IPS-20b (cell line): ENCODE measurements around the gene BCL2L13.

Experiments
- H3K27ac ChIP-seq: one replicate; pipeline ENCODE4 v1.5.1; 2013; ENCODE audit warnings: low read length
- H3K27me3 ChIP-seq: 2 replicates; pipeline ENCODE4 v1.6.1; 2013; ENCODE audit warnings: mild to moderate bottlenecking, low read length, inconsistent platforms; ENCODE audit not compliant: insufficient read depth
- H3K36me3 ChIP-seq: 2 replicates; pipeline ENCODE4 v1.6.1; 2013; ENCODE audit warnings: low read depth, mild to moderate bottlenecking, inconsistent platforms, low read length, moderate library complexity; ENCODE audit not compliant: insufficient read depth
- H3K4me1 ChIP-seq: 2 replicates; pipeline ENCODE4 v1.6.1; 2013; ENCODE audit warnings: mild to moderate bottlenecking, control low read depth, inconsistent platforms, low read length, moderate library complexity; ENCODE audit not compliant: insufficient read depth
- H3K4me3 ChIP-seq: 2 replicates; pipeline ENCODE4 v1.5.1; 2013; ENCODE audit warnings: mild to moderate bottlenecking, low read length, inconsistent platforms
- H3K9ac ChIP-seq: 2 replicates; pipeline ENCODE4 v1.6.1; 2013; ENCODE audit warnings: low read depth, mild to moderate bottlenecking, inconsistent platforms, low read length, moderate library complexity
- H3K9me3 ChIP-seq: 2 replicates; pipeline ENCODE4 v1.6.1; 2013; ENCODE audit warnings: mild to moderate bottlenecking, low read depth, low read length, inconsistent platforms; ENCODE audit not compliant: insufficient read depth

Gene BCL2L13

GRCh38 chr22:17734187-17734586 lies 95.6 kb downstream of the BCL2L13 start:
- H3K27ac ChIP-seq = no peak overlapping the region
- peaks cover 71% of the 10 kb centered on the region for H3K36me3 ChIP-seq
- H3K27me3 ChIP-seq = no peaks in the 10 kb centered on the region
- H3K4me3 ChIP-seq = no peak overlapping the region
- H3K9ac ChIP-seq = no peak overlapping the region
- no peaks in the 10 kb centered on the region for H3K4me1 ChIP-seq
- H3K9me3 ChIP-seq = no peaks in the 10 kb centered on the region

GRCh38 chr22:17738386-17739128 lies 100.0 kb downstream of the BCL2L13 start:
- H3K9ac ChIP-seq = no peak overlapping the region
- no peaks in the 10 kb centered on the region for H3K4me1 ChIP-seq
- H3K27ac ChIP-seq = no peak overlapping the region
- no peak overlapping the region for H3K4me3 ChIP-seq
- H3K9me3 ChIP-seq = no peaks in the 10 kb centered on the region
- H3K36me3 ChIP-seq = peaks cover 45% of the 10 kb centered on the region; the same call in 1 of the 2 replicates
- no peaks in the 10 kb centered on the region for H3K27me3 ChIP-seq

- H3K4me3 ChIP-seq = no peak overlapping the region
- no peak overlapping the region for H3K9ac ChIP-seq
- no peak overlapping the region for H3K27ac ChIP-seq
- H3K27me3 ChIP-seq = no peaks in the 10 kb centered on the region
- peaks cover 37% of the 10 kb centered on the region; the same call in 1 of the 2 replicates for H3K36me3 ChIP-seq
- H3K4me1 ChIP-seq = no peaks in the 10 kb centered on the region
- no peaks in the 10 kb centered on the region for H3K9me3 ChIP-seq
These were observed 100.8 kb downstream of the BCL2L13 start for GRCh38 chr22:17739196-17739975.

GRCh38 chr22:17741866-17742526 lies 103.4 kb downstream of the BCL2L13 start:
- H3K4me3 ChIP-seq = no peak overlapping the region
- H3K27ac ChIP-seq = no peak overlapping the region
- no peaks in the 10 kb centered on the region for H3K4me1 ChIP-seq
- H3K36me3 ChIP-seq = peaks cover 20% of the 10 kb centered on the region; the same call in 1 of the 2 replicates
- H3K9ac ChIP-seq = no peak overlapping the region
- no peaks in the 10 kb centered on the region for H3K9me3 ChIP-seq
- no peaks in the 10 kb centered on the region for H3K27me3 ChIP-seq

DNA sequence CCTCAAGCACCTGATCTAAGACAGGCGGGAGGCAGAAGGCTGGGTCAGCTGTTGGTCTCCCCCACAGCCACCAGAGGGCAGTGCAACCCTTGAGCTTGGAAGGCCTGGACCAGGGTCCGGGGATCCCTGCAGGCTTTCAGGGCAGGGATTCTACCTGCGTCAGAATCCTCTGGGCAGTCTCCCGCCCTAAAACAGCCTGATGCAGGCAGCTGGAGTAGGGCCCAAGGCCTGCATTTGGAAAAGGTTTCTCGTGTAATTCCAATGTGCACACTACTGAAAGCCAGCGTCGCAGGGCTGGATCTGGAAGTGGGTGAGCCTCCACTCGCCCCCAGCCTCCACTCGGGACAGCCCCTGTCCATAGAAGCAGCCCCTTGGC lies 104.0 kb downstream of the BCL2L13 start:
- Histone ChIP-seq H3K36me3 (peaks cover 15% of the 10 kb centered on the region; the same call in 1 of the 2 replicates), H3K27ac (no peak overlapping the region), H3K4me1 (no peaks in the 10 kb centered on the region), H3K4me3 (no peak overlapping the region), H3K9me3 (no peaks in the 10 kb centered on the region), H3K27me3 (no peaks in the 10 kb centered on the region), H3K9ac (no peak overlapping the region)

- Histone ChIP-seq H3K27ac (no peak overlapping the region), H3K9ac (peak overlapping the region; percentile 15; the same call in 1 of the 2 replicates), H3K9me3 (no peaks in the 10 kb centered on the region)
These were observed 105.3 kb downstream of the BCL2L13 start for GRCh38 chr22:17743661-17744411.

GRCh38 chr22:17744430-17744829 lies 105.9 kb downstream of the BCL2L13 start:
- H3K9me3 ChIP-seq = no peaks in the 10 kb centered on the region
- no peak overlapping the region for H3K9ac ChIP-seq
- no peaks in the 10 kb centered on the region for H3K27me3 ChIP-seq
- H3K27ac ChIP-seq = no peak overlapping the region
- H3K4me3 ChIP-seq = no peak overlapping the region
- no peaks in the 10 kb centered on the region for H3K4me1 ChIP-seq
- no peaks in the 10 kb centered on the region for H3K36me3 ChIP-seq

More at GRCh38 chr22:17743661-17744411, 105.3 kb downstream of the BCL2L13 start:
- H3K36me3 ChIP-seq = peaks cover 3% of the 10 kb centered on the region; the same call in 1 of the 2 replicates
- no peaks in the 10 kb centered on the region for H3K27me3 ChIP-seq
- no peak overlapping the region for H3K4me3 ChIP-seq
- no peaks in the 10 kb centered on the region for H3K4me1 ChIP-seq

- no peak overlapping the region for H3K9ac ChIP-seq
These were observed 108.4 kb downstream of the BCL2L13 start for GRCh38 chr22:17746916-17747315.

GRCh38 chr22:17748555-17749353 lies 110.2 kb downstream of the BCL2L13 start:
- Histone ChIP-seq H3K4me3 (no peak overlapping the region), H3K9me3 (no peaks in the 10 kb centered on the region), H3K9ac (no peak overlapping the region), H3K4me1 (no peaks in the 10 kb centered on the region), H3K27me3 (no peaks in the 10 kb centered on the region), H3K36me3 (no peaks in the 10 kb centered on the region), H3K27ac (no peak overlapping the region)

More at GRCh38 chr22:17746916-17747315, 108.4 kb downstream of the BCL2L13 start:
- no peak overlapping the region for H3K27ac ChIP-seq
- H3K4me1 ChIP-seq = no peaks in the 10 kb centered on the region
- H3K4me3 ChIP-seq = no peak overlapping the region
- H3K9me3 ChIP-seq = no peaks in the 10 kb centered on the region
- H3K36me3 ChIP-seq = no peaks in the 10 kb centered on the region
- no peaks in the 10 kb centered on the region for H3K27me3 ChIP-seq

GRCh38 chr22:17749605-17750395 lies 111.2 kb downstream of the BCL2L13 start:
- no peaks in the 10 kb centered on the region for H3K9me3 ChIP-seq
- no peak overlapping the region for H3K27ac ChIP-seq
- no peak overlapping the region for H3K4me3 ChIP-seq
- H3K4me1 ChIP-seq = no peaks in the 10 kb centered on the region
- no peaks in the 10 kb centered on the region for H3K36me3 ChIP-seq
- no peak overlapping the region for H3K9ac ChIP-seq
- H3K27me3 ChIP-seq = no peaks in the 10 kb centered on the region
